Endometrial microvascular endothelial cells (primary cell): ENCODE data around the gene ADIPOR2. TPM values are rescaled to one million over a fixed set of nuclear protein-coding genes. Genes with fewer than 3 reads are reported as not detected.
"Not testable (repeated sequence)": the region's sequence is repeated elsewhere in the genome, so short reads cannot be mapped to it uniquely, and the experiment has no call there.

Experiments
- in situ Hi-C: cut with HindIII; loops from 2 replicates; pipeline ENCODE4 v1.10.0; 2017; ENCODE audit warnings: low sequenced_read_pairs, low pct_unique_long_range_greater_than_20kb; ENCODE audit errors: inconsistent ontology term
- total RNA-seq: library from RNA; depleted of rRNA; stranded (reverse); fragments of >200 nt; gene quantifications from one replicate; pipeline ENCODE4 v1.2.3, GENCODE V29; 2015; ENCODE audit errors: inconsistent ontology term

ADIPOR2 gene
- total RNA-seq, 1 donor from 2014 or later: 22.1 TPM

- in situ Hi-C loops: no loop called here
Measured at GRCh38 chr12:1716911-1717310, 26.0 kb downstream of the ADIPOR2 start.

- in situ Hi-C loops: no loop called here
Measured at GRCh38 chr12:1719139-1719538, 28.3 kb downstream of the ADIPOR2 start.

- in situ Hi-C loops: no loop called here
Measured at GRCh38 chr12:1720494-1720893, 29.6 kb downstream of the ADIPOR2 start.

- in situ Hi-C loops: no loop called here
Measured at GRCh38 chr12:1723721-1724120, 32.9 kb downstream of the ADIPOR2 start.

- in situ Hi-C loops: no loop called here
Measured at GRCh38 chr12:1724250-1724649, 33.4 kb downstream of the ADIPOR2 start.

GRCh38 chr12:1726753-1727152 is 35.9 kb downstream of the ADIPOR2 start:
- in situ Hi-C loops: no loop called here

GRCh38 chr12:1728824-1729223 is 38.0 kb downstream of the ADIPOR2 start:
- in situ Hi-C loops: no loop called here

- in situ Hi-C loops: no loop called here
Measured at GRCh38 chr12:1731019-1731687, 40.3 kb downstream of the ADIPOR2 start.

- in situ Hi-C loops: not testable (repeated sequence)
Measured at GRCh38 chr12:1731688-1732078, 40.8 kb downstream of the ADIPOR2 start.

- in situ Hi-C loops: no loop called here
Measured at GRCh38 chr12:1732914-1733313, 42.0 kb downstream of the ADIPOR2 start.

- in situ Hi-C loops: not testable (repeated sequence)
Measured at GRCh38 chr12:1733712-1734111, 42.8 kb downstream of the ADIPOR2 start.

GRCh38 chr12:1737652-1738286 is 46.9 kb downstream of the ADIPOR2 start:
- in situ Hi-C loops: no loop called here

GRCh38 chr12:1738446-1738845 is 47.6 kb downstream of the ADIPOR2 start:
- in situ Hi-C loops: no loop called here

GRCh38 chr12:1739368-1739767 is 48.5 kb downstream of the ADIPOR2 start:
- in situ Hi-C loops: no loop called here

- in situ Hi-C loops: no loop called here
Measured at GRCh38 chr12:1740161-1740948, 49.5 kb downstream of the ADIPOR2 start.

- in situ Hi-C loops: no loop called here
Measured at GRCh38 chr12:1741154-1741949, 50.5 kb downstream of the ADIPOR2 start.

- in situ Hi-C loops: no loop called here
Measured at GRCh38 chr12:1744932-1745331, 54.1 kb downstream of the ADIPOR2 start.

- in situ Hi-C loops: no loop called here
Measured at GRCh38 chr12:1747609-1748008, 56.7 kb downstream of the ADIPOR2 start.

GRCh38 chr12:1749019-1749418 is 58.1 kb downstream of the ADIPOR2 start:
- in situ Hi-C loops: no loop called here
